ENCODE results near the gene TENM3.

The TENM3 gene

GRCh38 chr4:182413550-182413949 lies 170.3 kb downstream of the TENM3 start:
- DNase-seq, result no peak

DNA sequence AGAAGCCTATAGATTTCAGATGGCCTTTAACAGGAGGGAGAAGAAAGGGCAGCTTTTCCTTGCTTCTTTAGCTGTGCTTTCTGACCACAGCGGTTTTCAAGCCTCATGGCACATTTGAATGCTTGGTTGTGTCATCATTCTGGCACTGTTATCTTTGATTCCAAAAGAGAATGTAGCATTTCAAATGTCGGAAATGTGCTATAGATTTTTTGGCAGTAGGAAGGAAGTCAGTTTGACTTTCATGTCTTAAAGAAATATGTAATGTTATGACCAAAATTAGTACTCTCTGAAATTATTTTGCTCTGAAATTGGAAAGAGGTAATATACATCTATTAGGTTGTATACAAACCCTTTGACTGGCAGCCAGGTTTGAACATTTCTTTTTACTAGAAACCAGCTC lies 171.9 kb downstream of the TENM3 start:
- no peak for DNase-seq

DNA sequence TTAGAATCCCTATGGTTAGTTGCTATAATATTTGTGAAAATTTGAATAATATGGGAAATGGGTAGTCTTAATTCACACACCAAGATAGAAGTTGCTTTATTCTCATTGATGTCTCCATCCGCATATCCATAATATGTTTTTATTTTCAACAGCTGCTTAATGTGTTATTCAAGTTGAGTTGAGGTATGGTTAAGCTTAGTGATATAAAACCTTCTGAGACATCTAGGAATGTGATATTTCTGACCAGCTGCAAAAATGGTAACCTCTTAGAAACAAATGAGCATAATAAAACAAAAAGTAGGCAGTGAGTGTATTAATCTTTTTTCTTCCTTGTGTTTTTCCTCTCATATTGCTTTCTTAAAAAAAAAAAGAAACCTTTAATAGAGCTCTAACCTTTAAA lies 172.9 kb downstream of the TENM3 start:
- no peak for DNase-seq

- DNase-seq, result no peak
Measured at GRCh38 chr4:182418054-182418734, 175.0 kb downstream of the TENM3 start.

DNA sequence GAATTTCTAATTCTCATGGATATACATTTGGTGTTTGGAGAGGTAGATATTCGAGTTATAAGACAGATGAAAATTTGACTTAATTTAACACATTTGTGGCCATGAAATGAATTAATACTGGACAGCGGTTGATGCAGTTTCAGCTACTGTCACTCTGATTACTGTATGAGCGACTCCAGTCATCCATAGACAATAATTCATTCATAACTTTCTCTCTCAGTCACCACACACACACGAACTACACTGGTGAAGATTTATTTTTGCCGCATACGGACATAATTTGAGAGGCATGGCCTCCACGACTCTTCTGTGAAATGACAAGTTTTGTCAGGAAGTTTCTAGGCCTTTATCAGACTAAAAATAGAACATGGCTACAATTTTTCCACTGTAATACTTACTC lies 177.0 kb downstream of the TENM3 start:
- no peak for DNase-seq

- no peak for DNase-seq
Measured at GRCh38 chr4:182421753-182422152, 178.6 kb downstream of the TENM3 start.

GRCh38 chr4:182425302-182425701 lies 182.1 kb downstream of the TENM3 start:
- no peak for DNase-seq

GRCh38 chr4:182426901-182427300 lies 183.7 kb downstream of the TENM3 start:
- DNase-seq, result no peak

DNA sequence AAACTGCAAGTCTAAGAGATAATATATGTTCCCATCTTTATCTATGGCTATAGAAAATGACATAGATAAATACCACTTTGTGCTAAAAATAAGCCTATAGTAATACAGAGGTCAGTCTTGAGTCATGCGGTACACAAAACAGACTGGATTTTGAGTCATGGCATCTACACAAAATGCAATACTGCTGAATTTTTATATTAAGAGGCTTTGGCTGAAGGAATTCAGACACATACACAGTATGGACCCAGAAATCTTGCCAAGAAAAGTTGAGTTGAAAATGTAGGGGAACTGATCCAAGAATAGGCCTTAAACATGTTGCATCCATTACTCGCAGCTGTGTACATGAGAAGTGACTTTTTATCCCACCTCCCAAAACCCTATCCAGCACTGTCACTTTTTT lies 184.4 kb downstream of the TENM3 start:
- no peak for DNase-seq

DNA sequence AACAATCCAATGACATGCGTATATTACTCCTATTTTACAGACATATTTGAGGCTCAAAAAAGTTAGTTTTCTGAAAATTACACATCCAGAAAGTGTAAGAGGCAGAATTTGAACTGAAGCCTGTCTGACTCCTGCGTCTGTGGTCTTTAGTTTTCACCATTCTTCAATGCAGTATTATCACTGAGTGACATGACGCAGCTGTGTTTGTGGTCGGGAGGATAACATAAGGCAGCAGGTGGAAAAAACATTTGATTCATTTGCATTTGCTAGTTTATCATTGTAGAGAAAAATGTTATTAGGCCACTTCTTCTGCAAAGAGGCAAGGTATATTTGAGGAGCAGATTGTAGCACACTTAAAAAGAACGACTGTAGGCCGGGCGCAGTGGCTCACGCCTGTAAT lies 186.7 kb downstream of the TENM3 start:
- DNase-seq, result no peak

DNA sequence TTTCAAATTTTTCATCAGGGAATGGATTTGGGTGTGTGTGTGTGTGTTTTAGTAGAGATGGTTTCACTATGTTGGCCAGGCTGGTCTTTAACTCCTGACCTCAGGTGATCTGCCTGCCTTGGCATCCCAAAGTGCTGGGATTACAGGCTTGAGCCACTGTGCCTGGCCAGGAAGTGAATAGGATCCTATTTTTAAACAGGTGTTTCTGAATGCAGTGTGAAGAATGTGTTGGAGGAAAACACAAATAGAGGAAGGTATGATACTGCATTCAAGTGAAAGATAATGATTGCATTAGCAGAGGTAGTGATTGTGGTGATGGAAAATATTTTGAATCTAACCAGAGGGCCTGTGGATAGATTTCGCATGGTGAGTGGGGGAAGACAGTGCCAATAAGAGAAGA lies 189.6 kb downstream of the TENM3 start:
- DNase-seq, result no peak

DNA sequence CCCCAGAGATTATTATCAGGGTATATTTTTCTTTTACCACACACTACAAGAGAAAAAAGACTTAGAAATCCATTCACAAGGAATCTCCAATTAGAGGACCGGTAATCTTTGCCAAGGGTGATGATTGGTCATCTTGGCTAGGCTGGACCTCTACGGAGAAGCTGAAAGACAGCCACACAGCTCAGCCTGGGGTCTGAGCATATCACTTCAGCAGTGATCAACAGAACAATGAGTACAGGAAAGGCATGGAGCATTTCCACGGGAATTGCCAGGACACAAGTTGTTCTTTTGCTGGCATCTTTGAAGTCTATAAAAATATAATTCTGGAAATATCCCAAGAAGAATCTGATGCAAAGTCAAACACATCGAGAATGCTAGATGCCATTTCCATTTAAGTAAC lies 191.5 kb downstream of the TENM3 start:
- no peak for DNase-seq

GRCh38 chr4:182435401-182435800 lies 192.2 kb downstream of the TENM3 start:
- no peak for DNase-seq

DNA sequence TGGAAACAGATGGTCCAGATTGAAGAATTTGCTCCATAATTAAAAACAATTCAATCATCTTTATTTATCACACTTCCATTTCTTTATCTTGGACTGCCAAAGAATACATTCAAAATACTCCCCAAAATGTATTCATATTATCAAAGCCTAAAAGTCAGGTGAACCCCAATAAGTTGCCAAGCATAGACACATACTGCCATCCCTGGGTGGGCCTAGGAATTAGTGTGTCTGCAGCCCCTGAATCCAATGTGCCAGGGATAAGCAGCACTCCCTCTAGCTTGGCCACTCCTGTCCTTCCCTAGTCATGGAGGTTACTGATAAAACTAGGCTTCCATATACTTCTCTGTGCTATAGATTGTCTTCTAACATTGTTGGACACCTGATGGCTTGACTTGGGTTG lies 199.9 kb downstream of the TENM3 start:
- no peak for DNase-seq

DNA sequence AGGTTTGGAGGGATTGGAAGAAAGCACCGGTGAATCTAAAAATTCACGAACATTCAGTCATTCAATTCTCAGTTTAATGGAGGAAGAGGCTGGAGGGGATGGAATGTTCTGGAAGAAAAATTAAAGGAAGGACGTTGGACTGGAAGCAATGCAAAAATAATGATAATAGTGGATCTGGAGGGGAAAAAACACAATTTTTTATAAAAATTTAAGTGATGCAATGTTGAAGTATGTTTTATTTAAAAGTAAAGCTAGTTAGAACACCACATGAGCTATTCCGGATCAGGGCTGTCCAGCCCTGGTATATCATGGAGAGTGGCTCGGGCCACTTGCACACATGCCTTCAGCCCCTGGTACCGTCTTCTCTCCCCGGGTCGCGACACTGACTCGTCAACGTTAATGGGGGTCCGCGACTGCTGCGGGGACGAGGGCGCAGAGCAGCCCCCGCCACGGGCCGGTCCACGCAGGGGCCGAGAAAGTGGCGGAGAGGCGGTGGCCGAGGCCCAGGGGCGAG lies 204.6 kb downstream of the TENM3 start:
- DNase-seq, result no peak

DNA sequence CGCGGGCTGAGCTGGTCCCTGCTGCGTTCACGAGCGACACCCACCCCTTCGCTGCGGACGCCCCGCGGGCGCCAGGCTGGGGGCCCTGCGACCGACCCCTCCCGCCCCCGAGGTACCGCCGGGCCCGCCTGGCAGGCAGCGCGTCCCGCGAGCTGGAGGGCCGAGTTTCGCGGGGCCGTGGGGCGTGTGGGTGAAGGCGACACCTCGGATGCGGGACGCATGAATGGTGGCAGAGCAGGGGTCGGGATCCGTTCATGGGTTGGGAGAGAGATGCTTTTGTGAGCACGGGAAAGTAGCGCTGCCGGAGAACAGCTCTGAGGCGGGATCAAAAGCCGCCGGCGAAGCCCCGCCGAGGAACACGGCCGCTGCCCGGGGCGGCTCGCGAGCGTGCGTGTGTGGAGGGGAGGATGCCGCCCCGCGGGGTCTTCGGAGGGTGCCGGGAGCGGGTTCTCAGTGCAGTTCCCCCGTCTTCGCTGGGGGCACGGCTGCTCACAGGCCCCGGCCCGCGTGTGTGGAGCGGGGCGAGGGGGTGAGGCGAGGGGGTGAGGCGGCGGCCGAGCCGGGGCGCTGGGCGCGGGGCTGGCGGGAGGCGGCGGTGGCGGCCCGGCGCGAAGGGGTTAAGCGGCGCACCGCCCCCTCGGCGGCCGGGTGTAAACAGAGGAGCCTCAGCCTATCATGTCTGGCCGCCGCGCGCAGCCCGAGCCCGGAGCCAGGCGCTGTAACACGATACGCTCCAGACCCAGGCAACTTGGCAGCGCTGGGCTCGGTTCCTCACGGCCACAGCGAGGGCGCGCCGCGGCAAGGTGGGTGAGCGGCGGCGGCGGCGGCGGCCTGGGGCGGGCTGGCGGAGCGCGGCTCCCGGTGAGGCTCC lies 205.3 kb downstream of the TENM3 start:
- DNase-seq, result peak; percentile 92

- no peak for DNase-seq
Measured at GRCh38 chr4:182449186-182449929, 206.2 kb downstream of the TENM3 start.

- no peak for DNase-seq
Measured at GRCh38 chr4:182449930-182450439, 206.8 kb downstream of the TENM3 start.

- no peak for DNase-seq
Measured at GRCh38 chr4:182451441-182451840, 208.2 kb downstream of the TENM3 start.

DNA sequence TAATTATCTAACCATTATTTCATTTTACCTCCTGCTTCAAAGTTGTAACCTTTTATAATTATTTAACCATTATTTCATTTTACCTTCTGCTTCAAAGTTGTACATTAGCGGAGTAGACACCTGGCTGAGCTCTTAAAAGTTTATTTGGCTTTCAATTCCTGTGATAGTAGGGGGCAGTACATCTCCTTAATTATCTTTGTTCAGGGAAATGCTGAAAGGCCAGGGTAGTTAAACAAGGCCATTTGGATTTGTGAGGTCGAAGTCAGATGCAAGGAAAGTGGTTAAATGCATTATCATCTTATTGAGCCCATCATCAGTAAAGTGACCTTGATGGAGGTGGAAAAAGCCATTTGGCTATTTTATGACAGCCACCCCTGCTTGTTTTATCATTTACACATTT lies 210.6 kb downstream of the TENM3 start:
- DNase-seq, result no peak

GRCh38 chr4:182454440-182455013 lies 211.3 kb downstream of the TENM3 start:
- no peak for DNase-seq

GRCh38 chr4:182465114-182465513 lies 221.9 kb downstream of the TENM3 start:
- no peak for DNase-seq

DNA sequence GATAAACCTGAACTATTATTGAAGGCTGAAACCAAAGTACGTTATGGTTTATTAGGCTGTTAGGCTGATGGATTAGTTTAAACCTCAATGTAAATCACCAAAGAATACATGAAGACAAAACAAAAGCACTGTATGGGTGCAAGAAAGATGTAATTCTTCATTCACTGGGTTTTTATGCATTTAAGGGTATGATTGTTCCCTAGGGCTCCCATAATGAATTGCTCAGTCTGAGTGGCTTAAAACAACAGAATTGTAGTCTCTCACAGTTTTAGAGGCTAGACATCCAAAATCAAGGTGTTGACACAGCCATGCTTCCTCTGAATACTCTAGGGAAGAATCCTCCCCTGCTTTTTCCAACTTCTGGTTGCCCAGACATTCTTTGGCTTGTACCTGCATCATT lies 222.8 kb downstream of the TENM3 start:
- DNase-seq, result no peak
